GM18868 (cell line): Measurements from ENCODE around the gene NKX2-1.
"Not testable (repeated sequence)": the region's sequence is repeated elsewhere in the genome, so short reads cannot be mapped to it uniquely, and the experiment has no call there.

Experiments
- ATAC-seq: cut with Tn5 transposase; IDR thresholded peaks from one replicate; pipeline ENCODE4 v1.9.1; 2021; ENCODE audit warnings: mild to moderate bottlenecking, moderate library complexity; ENCODE audit not compliant: unreplicated experiment

NKX2-1 gene

GRCh38 chr14:36519431-36520321, at the start of gene NKX2-1:
Gene NKX2-1, minus strand, starts transcription at chr14:36520232. Its CDS starts 103 bp downstream, at chr14:36520129.
- ATAC-seq: no peak

DNA sequence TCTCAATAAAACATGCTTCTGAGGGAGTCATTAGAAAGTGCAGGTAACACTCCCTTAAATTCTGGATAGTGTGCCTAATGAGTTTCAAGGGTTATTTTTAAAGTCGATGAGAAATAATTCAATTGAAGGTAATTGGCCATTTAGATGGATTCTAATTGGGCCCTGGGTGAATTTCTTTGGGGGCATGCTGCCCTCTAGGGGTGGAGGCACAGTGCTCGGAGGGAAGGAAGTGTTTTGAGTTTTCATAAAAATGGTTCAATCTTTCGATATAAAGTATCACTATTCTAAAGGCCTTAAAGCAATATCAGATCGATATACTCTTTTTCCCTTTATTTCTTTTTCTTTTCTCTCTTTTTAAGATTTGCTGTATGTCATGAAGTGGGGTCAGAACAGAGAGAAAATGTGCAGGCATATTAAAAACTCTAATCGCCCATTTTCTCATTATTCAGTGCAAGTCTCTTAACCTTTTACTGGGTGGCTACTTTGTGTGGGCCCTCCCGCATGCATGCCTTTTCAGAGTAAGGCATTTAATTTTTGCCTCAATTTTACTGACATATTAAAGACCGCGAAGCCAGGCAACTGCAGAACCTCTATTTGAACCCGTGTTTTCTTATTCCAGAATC, 36.9 kb upstream of the NKX2-1 start:
- peak; percentile 64 for ATAC-seq

- no peak for ATAC-seq
These were observed 36.1 kb upstream of the NKX2-1 start for GRCh38 chr14:36555998-36556743.

GRCh38 chr14:36553656-36554260, 33.7 kb upstream of the NKX2-1 start:
- ATAC-seq: peak; percentile 82

- no peak for ATAC-seq
These were observed 30.9 kb upstream of the NKX2-1 start for GRCh38 chr14:36550899-36551298.

DNA sequence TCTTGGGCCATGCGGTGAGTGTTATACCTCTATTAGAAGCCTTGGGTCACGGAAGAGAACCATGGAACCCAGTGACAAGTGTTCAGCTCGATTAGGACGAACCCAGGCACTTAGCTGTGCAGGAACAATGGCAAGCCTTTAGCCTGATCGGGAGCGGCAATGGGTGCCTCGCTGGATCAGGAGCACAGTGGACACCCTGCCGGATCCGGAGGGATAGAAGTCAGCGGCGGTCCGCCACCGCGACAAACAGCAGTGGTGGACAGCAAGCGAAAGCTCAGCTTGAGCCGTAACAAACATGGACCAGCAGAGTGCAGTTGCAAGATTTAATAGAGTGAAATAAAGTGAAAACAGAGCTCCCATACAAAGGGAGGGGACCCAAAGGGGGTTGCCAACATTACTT, 24.2 kb upstream of the NKX2-1 start:
- not testable (repeated sequence) for ATAC-seq

DNA sequence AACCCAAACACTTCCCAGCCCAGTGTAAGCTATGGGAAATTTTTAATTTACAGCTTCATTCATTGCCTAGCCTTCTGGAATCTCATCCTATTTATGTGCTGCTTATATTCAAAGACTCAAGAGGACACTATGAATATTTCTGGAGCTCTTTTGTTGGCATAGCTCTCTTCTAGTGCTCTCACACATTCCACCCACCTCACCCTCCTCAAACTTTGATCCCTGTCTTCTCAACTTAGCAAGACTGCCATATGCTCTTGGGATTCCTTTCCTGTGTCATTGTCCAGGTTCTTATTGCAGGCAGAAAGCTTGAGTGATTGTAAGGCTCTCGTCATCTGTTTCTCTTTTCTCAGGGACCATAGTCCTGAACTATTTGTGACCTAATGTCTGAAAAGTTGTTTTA, 18.0 kb upstream of the NKX2-1 start:
- ATAC-seq: no peak

- ATAC-seq: no peak
These were observed 9.0 kb upstream of the NKX2-1 start for GRCh38 chr14:36529062-36529461.

GRCh38 chr14:36525746-36526099, 5.7 kb upstream of the NKX2-1 start:
- no peak for ATAC-seq

- ATAC-seq: peak; percentile 47
These were observed 5.1 kb upstream of the NKX2-1 start for GRCh38 chr14:36524874-36525745.

GRCh38 chr14:36524220-36524837, 4.3 kb upstream of the NKX2-1 start:
- ATAC-seq: no peak

DNA sequence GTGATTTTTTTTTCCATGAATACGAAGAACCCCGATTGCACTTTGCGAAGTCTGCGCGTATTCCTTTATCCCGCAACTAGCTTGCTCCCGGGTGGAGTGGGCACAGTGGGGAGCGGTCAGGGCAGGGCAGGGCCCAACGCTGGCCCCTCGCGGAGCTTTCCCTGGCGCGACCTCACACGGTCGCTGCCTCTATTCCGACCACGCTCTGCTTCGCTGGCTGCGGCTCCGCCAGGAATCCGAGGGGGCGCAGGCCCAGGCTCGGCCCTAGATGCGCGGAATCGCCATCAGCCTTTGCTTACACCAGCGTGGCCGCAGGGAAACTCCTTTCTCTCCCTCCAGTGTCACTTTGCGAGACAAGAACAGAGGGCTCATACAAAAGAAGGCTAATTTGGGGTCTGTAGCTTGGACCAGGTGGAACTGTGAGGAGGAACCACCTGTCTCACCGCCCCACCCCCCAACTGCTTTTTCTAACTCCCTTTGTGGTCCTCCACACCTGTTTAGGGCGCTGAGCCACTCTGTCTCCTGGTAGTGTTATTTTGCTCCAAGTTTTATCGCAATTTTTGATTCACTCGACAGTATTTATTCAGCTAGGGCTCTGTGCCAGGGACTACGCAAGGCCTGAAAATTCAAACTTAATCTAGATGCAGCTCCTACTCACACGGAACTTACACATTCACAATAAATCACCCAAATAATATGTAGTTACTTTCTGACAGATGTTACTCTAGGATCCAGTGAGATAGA, 3.1 kb upstream of the NKX2-1 start:
- no peak for ATAC-seq

DNA sequence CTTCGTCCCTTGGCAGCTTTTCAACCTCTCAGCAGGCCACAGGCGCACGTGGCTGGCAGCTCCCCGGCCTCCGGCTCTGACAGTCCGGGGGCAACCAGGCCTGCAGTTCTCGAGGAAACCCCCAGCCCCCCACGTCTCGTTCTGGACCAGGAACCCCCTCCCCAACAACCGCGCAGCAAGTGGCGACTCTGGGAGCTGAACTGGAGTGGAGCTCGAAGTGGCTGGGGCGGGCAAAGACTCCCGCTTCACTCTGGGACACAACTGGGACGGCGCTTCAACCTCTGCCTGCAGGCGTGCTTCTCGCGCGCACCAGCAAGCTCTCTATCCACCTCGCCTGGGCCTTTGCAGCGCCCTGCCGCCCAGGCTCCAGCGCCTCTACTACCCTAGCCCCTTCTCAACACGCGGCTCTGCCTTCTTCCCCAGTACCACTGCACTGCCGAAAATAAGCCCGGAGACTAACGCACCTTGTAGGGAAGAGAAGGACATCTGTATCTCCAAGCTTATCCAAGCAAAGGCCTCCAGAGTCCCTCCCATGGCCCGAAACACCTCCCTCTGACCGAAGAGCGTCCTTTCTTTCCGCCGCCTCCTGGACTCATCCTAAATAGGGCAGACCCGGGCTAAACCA, 2.4 kb upstream of the NKX2-1 start:
- no peak for ATAC-seq

DNA sequence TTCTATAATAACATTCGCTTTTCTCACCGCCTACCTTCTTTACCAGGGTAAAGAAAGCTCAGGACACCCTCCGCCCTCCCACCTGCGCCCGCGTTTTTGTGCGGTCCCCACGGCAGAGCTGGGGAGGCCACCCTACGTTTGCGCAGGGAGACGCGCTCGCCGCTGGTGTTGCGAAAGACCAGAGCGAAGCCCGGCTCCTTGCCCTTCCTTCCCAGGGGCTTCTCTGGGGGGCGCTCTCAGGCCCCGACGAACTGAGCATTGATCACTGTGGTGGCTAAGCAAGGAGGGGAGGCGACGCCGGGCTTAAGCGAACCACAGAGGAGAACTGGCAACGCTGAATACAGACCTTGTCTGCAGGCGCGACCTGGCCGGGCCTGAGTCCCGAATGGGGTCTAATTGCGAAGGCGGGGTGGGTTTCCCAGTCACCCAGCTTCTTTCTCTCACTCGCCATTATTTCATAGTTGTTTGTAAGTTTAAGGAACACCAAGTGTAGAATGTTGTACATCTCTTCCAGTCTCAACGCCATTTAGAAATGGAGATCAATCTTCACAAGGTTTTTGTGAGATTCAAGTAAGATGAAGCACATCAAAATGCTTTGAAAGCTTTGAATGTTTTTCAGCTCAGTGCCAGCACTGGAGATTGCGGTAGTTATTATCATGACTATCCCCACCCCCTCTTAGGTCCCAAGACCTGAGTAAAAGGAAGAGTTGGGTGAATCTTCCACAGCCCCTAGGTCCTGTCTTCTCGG, 1.7 kb upstream of the NKX2-1 start:
- ATAC-seq: no peak

- ATAC-seq: no peak
These were observed 831 bp upstream of the NKX2-1 start for GRCh38 chr14:36520601-36521525.

GRCh38 chr14:36518586-36519430, 1.2 kb downstream of the NKX2-1 start:
- ATAC-seq: no peak
